Lower lobe of right lung (tissue), 2 donors: ENCODE data around the gene GSTM5. TPM values are rescaled to one million over a fixed set of nuclear protein-coding genes. Genes with fewer than 3 reads are reported as not detected.

Experiments used
- ATAC-seq, 2 donors: fragments of 200-7000 bp; cut with Tn5 transposase; one replicate each; pipeline ENCODE4 v1.9.1; 2020 to 2022; ENCODE audit warnings: mild to moderate bottlenecking in 2 of 2, moderate library complexity in 2 of 2
- DNase-seq: peaks from one replicate; pipeline ENCODE4 v3.0.0-alpha.2; 2020
- H3K27ac ChIP-seq: fragments of 200-600 bp; one replicate; pipeline ENCODE4 v1.8.0; 2022
- H3K27me3 ChIP-seq: fragments of 200-600 bp; one replicate; pipeline ENCODE4 v1.8.0; 2022; ENCODE audit warnings: low read depth
- H3K36me3 ChIP-seq: fragments of 200-600 bp; one replicate; pipeline ENCODE4 v1.8.0; 2022; ENCODE audit warnings: mild to moderate bottlenecking
- H3K4me1 ChIP-seq: fragments of 200-600 bp; one replicate; pipeline ENCODE4 v1.8.0; 2022
- H3K4me3 ChIP-seq: fragments of 200-600 bp; one replicate; pipeline ENCODE4 v1.8.0; 2022; ENCODE audit warnings: mild to moderate bottlenecking
- H3K9me3 ChIP-seq: fragments of 200-600 bp; one replicate; pipeline ENCODE4 v1.8.0; 2022
- intact Hi-C: fragments of 100-400 bp; cut with DNase I; formaldehyde crosslinking; loops from one replicate; pipeline ENCODE4 v1.11.0; 2022
- total RNA-seq: library from RNA; stranded (reverse); fragmentation: NEBNext Ultra II Directional; extraction: Animal tissue kit (Norgen Biotek cat#: 25700); gene quantifications from one replicate; pipeline ENCODE4 v1.2.1, GENCODE V29; 2021
- TF ChIP-seq, protein P1 (sequence below): fragments of 200-600 bp; IDR thresholded peaks from one replicate; pipeline ENCODE4 v1.8.0; 2022; ENCODE audit warnings: antibody characterized with exemption, mild to moderate bottlenecking
- donor health status: DM: no; HTN: yes; CAD: no; lungs with severe emphysema.

Gene GSTM5
- total RNA-seq, 1 donor from 2014 or later, result 11.7 TPM

DNA sequence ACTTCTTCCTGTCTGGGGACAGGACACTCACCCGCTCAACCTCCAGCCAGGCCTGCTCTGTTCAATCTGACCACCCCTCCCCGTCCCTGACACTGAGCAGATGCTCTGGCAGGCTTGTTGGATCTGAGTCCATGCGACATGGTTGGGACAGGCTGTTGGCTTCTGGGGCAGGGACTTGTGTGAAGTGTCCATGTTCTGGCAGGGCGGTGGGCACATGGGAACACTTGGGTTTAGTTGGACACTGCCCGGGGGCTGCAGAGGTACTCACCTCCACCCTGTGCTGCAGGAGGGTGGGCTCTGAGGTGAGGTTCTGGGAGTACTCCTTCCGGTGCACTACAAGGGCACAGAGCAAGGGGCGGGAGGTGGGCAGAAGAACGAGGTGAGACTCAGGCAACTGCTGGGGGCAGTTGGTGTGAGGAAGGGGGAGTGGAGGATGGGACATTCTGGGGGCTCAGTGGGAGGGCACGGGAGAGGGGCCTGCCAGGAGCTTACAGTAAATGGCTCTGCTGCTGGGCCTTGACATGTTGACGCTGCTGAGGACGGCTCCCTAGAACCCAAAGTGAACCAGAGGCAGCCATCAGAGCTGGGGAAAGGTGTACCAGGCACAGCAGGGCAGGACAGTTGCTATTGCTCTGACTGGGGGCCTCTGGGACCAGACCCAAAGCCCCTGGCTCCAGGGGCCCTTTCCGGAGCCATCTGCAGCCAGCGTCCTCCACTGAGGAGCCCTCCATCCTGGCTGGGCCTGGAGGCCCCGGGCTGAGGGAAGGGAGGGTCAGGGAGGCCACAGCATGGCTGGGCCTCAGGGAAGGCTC is 49.4 kb downstream of the GSTM5 start:
- DNase-seq (peak; percentile 35), ATAC-seq (no peak)
- Histone ChIP-seq H3K9me3 (no peaks in the 10 kb centered on the region), H3K36me3 (no peaks in the 10 kb centered on the region), H3K4me3 (no peak overlapping the region), H3K4me1 (peaks cover 12% of the 10 kb centered on the region), H3K27me3 (no peaks in the 10 kb centered on the region), H3K27ac (no peak overlapping the region)
- TF ChIP-seq, protein P1, sequence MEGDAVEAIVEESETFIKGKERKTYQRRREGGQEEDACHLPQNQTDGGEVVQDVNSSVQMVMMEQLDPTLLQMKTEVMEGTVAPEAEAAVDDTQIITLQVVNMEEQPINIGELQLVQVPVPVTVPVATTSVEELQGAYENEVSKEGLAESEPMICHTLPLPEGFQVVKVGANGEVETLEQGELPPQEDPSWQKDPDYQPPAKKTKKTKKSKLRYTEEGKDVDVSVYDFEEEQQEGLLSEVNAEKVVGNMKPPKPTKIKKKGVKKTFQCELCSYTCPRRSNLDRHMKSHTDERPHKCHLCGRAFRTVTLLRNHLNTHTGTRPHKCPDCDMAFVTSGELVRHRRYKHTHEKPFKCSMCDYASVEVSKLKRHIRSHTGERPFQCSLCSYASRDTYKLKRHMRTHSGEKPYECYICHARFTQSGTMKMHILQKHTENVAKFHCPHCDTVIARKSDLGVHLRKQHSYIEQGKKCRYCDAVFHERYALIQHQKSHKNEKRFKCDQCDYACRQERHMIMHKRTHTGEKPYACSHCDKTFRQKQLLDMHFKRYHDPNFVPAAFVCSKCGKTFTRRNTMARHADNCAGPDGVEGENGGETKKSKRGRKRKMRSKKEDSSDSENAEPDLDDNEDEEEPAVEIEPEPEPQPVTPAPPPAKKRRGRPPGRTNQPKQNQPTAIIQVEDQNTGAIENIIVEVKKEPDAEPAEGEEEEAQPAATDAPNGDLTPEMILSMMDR, result no peak
- intact Hi-C loops, result no loop called here

- intact Hi-C loops, result no loop called here
- DNase-seq (no peak), ATAC-seq (no peak)
- Histone ChIP-seq H3K27me3 (no peaks in the 10 kb centered on the region), H3K4me1 (peaks cover 12% of the 10 kb centered on the region), H3K27ac (no peak overlapping the region), H3K4me3 (no peak overlapping the region), H3K36me3 (no peaks in the 10 kb centered on the region), H3K9me3 (no peaks in the 10 kb centered on the region)
- TF ChIP-seq, protein P1, result no peak
These were observed 50.1 kb downstream of the GSTM5 start for GRCh38 chr1:109762039-109762585.

DNA sequence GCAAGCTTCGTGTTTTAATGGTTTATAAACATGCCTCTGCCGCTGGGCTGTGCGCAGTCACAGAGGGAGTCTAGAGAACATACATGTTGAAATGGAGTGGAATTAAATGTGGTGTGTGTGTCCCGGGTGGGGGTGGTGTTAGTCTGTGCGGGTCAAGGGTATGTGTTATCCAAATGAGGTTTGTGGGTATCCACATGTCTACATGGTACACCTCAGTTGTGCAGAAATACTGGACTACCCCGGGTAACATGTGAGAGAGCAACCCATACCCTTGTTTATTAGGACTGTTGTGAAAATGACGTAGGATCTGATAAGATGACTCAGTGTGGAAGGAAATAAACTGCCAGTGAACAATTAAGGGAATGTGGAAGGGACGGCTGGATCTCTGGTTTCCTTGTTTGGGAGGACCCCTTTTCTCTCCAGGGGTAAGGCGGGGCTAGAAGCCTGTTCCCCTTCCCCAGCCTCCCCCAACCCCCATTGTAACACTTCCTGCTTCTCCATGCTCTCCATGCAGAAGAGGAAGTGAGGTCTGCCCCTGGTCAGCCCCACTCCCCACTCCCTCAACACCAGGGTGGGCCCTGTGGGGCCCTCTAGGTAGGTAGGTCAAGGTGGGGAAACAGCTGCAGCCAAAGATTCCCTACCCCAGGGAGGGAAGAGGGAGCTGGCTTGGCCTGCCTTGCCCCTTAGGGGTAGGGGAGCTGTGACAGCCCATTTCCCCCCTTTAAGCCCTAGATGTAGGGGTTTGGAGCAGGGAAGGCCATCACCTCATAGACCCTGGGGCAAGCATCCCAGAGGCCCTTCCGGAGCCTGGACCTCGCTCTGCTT is 51.0 kb downstream of the GSTM5 start:
- Histone ChIP-seq H3K4me1 (peaks cover 12% of the 10 kb centered on the region), H3K9me3 (no peaks in the 10 kb centered on the region), H3K36me3 (no peaks in the 10 kb centered on the region), H3K27ac (no peak overlapping the region), H3K27me3 (no peaks in the 10 kb centered on the region), H3K4me3 (no peak overlapping the region)
- DNase-seq (peak; percentile 43), ATAC-seq (peak; percentile 20 to 50)
- TF ChIP-seq, protein P1, result no peak
- intact Hi-C loops, result no loop called here

- H3K9me3 ChIP-seq, result no peaks in the 10 kb centered on the region
- peaks cover 12% of the 10 kb centered on the region for H3K4me1 ChIP-seq
- no peak within 1 kb of the TSS for H3K4me3 ChIP-seq
- intact Hi-C loops, result no loop called here
- TF ChIP-seq, protein P1, result no peak
- ATAC-seq (no peak), DNase-seq (peak; percentile 34)
- H3K36me3 ChIP-seq, result no peaks in the 10 kb centered on the region
- no peaks in the 10 kb centered on the region for H3K27me3 ChIP-seq
- no peak within 1 kb of the TSS for H3K27ac ChIP-seq
These were observed 51.8 kb downstream of the GSTM5 start, which contains the start of gene EPS8L3 for GRCh38 chr1:109763646-109764415. TSS of gene EPS8L3 (minus strand) at chr1:109763923. CDS start at chr1:109761749, 2,174 bp downstream.
